ENCODE data around the gene UNC13C. TPM values are rescaled to one million over a fixed set of nuclear protein-coding genes. Genes with fewer than 3 reads are reported as not detected.
"Not testable (repeated sequence)": the region's sequence is repeated elsewhere in the genome, so short reads cannot be mapped to it uniquely, and the experiment has no call there.

UNC13C gene
- polyA plus RNA-seq (2012; ENCODE audit: missing spikeins): 40.7 TPM

DNA sequence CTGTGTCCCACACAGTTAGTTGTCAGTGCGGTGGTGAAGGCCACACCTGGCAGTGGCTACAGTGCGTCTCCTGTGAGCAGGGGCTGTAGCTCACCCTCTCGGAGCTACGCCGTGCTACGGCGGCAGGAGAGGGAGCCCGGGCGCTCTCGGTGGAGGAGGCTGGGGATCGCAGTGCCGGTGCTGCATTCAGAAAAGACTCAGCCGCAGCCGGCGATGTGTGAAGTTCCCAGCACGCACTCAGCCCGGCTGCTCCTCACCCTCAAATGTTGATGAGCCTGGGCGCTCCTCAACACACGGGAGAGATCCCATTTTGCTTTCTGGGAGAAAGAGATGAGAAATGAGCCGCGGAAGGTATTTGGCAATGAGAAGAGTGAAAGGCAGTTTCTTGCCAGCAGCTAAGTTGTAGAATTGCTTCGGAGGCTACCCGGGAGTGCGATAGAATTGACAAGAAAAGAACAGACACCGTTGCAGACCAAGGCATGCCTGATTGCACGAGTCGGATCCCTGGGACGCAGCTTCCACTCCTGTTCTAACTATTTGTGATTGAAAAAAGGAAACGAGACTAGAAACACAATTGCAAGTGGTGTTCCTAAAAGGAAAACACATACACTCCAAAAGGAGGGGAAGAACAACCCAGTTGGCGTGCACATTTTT is at the start of gene UNC13C:
TSS of gene UNC13C (plus strand) at position 189 of the 654 bp plus-strand sequence. CDS start 34,463 bp downstream, outside the sequence.
- FAIRE-seq (no peak), DNase-seq (ENCODE audit: insufficient read length) (no peak)
- no peak for TF ChIP-seq POLR2A (IDR thresholded peaks at IDR 0.05; ENCODE audit: low read depth, low read length)
- TF ChIP-seq POLR2AphosphoS5 (IDR thresholded peaks at IDR 0.05; ENCODE audit: low read depth, low read length): no peak
- no peak for TF ChIP-seq TAF1 (IDR thresholded peaks at IDR 0.05; ENCODE audit: borderline replicate concordance, low read depth, low read length)

DNA sequence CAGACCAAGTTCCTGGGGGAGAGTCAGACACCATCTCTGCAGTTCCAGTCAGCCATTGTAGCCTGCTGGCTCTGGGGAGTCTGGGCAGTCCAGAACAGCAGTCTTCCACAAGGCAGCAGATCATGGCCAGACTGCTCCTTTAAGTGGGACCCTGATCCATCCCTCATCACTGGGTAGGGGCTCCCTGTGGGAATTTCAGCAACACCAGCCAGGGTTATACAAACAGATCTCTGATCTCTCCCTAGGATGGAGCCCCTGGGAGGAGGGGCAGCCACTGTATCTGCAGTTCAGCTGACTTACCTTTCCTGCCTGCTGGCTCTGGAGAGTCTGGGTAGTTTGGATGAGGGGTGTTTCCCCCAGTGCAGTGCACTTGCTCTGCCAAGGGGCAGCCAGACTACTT is 42.1 kb upstream of the UNC13C start:
- FAIRE-seq (no peak), DNase-seq (ENCODE audit: insufficient read length) (no peak)
- TF ChIP-seq POLR2AphosphoS5 (IDR thresholded peaks at IDR 0.05; ENCODE audit: low read depth, low read length): no peak
- no peak for TF ChIP-seq POLR2A (IDR thresholded peaks at IDR 0.05; ENCODE audit: low read depth, low read length)
- no peak for TF ChIP-seq TAF1 (IDR thresholded peaks at IDR 0.05; ENCODE audit: borderline replicate concordance, low read depth, low read length)

DNA sequence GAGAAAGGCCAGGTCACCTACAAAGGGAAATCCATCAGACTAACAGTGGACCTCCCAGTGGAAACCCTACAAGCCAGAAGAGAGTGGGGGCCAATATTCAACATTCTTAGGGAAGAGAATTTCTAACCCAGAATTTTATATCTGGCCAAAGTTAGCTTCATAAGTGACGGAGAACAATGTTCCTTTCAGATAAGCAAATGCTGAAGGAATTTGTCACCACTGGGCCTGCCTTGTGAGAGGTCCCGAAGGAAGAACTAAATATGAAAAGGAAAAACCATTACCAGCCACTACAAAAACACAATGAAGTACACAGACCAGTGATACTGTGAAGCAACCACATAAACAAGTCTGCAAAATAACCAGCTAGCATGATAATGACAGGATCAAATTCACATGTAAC is 40.6 kb upstream of the UNC13C start:
- not testable (repeated sequence) for DNase-seq (ENCODE audit: insufficient read length); FAIRE-seq

DNA sequence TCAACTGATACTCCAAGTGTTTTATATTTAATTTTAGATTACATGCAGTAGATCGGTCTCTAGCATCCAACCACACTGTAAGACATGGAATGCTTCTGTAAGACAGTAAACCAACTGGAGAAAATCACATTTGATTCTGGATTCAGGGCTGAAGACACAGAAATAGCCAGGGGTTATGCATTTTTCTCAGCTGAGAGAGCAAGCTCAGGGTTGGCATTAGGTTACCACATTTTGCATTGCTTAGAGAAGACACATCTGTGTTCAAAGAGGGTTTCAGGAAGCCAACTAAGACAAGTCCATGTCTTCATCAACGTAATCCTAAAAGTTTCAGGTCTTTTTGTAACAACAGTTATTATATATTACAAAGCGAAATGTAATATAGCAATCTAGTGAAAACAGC is 27.7 kb upstream of the UNC13C start:
- FAIRE-seq: no peak
- no peak for TF ChIP-seq TAF1 (IDR thresholded peaks at IDR 0.05; ENCODE audit: borderline replicate concordance, low read depth, low read length)
- no peak for TF ChIP-seq POLR2A (IDR thresholded peaks at IDR 0.05; ENCODE audit: low read depth, low read length)
- TF ChIP-seq POLR2AphosphoS5 (IDR thresholded peaks at IDR 0.05; ENCODE audit: low read depth, low read length): no peak
- DNase-seq (ENCODE audit: insufficient read length): no peak

DNA sequence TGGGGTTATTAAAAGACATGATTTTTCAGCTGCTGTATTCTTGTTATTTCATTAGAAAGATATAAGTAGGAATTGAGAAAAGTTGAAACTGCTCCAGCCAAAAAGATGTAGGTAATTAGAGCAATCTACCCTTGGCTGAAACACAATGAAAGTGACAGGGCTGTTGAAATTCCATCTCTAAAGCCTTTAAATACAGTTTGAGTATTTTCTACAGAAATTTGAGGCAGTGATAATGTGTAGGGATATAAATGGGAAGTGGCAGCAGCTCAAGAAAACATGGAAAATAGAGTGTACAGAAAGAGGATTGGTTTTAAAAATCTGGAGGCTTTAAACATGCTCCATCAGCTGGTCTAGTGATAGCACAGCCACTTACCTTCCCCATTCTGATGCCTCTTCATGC is 22.8 kb upstream of the UNC13C start:
- FAIRE-seq (no peak), DNase-seq (ENCODE audit: insufficient read length) (no peak)
- TF ChIP-seq POLR2AphosphoS5 (IDR thresholded peaks at IDR 0.05; ENCODE audit: low read depth, low read length): no peak
- TF ChIP-seq POLR2A (IDR thresholded peaks at IDR 0.05; ENCODE audit: low read depth, low read length): no peak
- TF ChIP-seq TAF1 (IDR thresholded peaks at IDR 0.05; ENCODE audit: borderline replicate concordance, low read depth, low read length): no peak

DNA sequence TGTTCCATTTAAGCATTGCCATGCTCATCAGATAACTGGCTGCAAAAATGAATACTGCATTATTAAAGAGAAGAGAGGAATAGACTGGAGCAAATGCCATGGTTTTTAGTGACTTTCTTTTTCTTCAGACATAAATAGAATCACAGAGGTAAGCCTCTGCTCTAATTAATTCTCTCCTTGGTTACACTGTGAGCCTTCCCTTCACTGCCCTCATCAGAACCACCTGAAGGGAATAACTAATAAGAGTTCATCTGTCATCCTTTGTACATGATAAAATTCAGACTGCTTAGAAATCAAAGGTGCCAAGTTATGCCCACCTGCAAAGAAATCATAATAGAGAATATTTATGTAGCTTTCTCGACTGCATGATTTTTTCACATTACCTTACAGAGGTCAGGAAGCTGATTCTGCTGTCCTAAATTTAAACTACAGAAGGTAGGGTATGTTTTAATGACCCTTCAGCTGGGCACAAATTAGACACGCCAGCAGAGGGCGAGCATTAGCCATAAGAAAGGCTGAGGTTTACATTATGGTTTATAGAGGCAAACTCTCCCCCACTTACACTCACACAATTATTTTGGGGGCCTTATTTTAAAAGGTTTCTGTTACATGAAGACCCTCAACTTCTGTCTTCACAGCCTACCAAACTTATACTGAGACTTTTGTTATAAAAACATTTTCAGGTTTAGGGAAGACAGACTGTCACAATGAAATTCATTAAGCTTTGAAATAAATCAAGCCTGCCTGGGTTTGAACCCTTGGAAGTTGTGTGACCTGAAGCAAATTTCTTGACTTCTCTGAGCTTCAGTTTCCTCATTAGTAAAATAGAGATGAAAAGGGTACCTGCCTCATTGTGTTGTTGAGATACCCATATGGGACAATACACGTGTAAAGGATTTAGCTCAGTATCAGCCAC is 15.3 kb upstream of the UNC13C start:
- FAIRE-seq (no peak), DNase-seq (ENCODE audit: insufficient read length) (no peak)
- TF ChIP-seq POLR2A (IDR thresholded peaks at IDR 0.05; ENCODE audit: low read depth, low read length) (no peak), TAF1 (IDR thresholded peaks at IDR 0.05; ENCODE audit: borderline replicate concordance, low read depth, low read length) (no peak), POLR2AphosphoS5 (IDR thresholded peaks at IDR 0.05; ENCODE audit: low read depth, low read length) (no peak)

DNA sequence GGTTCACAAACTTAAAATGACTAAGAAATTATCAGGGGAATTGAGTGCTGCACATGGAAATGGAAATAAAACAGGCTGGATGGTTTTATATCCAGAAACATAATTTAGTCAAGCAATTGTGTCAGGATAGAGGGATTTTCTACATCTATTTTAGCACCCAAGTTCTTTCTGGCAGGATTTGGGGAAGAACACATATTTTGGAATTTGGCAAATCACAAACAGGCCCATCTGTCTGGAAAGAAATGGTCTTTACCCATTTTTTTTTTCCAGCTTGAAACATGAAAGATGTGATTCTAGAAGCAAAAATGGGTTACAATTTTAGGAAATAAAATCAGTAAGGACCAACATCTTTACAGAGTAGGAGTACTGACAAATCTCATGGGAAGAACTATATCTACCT is 14.4 kb upstream of the UNC13C start:
- no peak for TF ChIP-seq TAF1 (IDR thresholded peaks at IDR 0.05; ENCODE audit: borderline replicate concordance, low read depth, low read length)
- TF ChIP-seq POLR2AphosphoS5 (IDR thresholded peaks at IDR 0.05; ENCODE audit: low read depth, low read length): no peak
- no peak for DNase-seq (ENCODE audit: insufficient read length)
- no peak for FAIRE-seq

DNA sequence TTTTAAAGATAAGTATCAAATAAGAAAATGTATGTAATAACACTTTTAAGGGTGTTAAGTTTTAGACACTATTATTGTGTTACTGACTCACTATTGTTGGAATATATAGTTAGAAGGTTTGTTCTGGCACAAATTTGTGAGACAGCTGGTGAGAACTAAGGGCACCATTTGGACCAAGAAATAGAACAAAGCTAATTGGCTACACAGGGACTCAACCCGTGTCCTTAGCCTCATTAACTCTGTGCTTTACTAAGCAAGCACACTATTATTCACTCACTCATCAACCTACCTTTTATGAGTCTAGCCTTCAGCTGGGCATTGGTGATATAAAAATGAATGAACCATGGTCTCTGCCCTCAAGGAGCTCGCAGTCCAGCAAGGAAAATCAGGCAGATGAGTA is 4.1 kb upstream of the UNC13C start:
- no peak for TF ChIP-seq TAF1 (IDR thresholded peaks at IDR 0.05; ENCODE audit: borderline replicate concordance, low read depth, low read length)
- TF ChIP-seq POLR2A (IDR thresholded peaks at IDR 0.05; ENCODE audit: low read depth, low read length): no peak
- TF ChIP-seq POLR2AphosphoS5 (IDR thresholded peaks at IDR 0.05; ENCODE audit: low read depth, low read length): no peak
- FAIRE-seq (no peak), DNase-seq (ENCODE audit: insufficient read length) (no peak)

DNA sequence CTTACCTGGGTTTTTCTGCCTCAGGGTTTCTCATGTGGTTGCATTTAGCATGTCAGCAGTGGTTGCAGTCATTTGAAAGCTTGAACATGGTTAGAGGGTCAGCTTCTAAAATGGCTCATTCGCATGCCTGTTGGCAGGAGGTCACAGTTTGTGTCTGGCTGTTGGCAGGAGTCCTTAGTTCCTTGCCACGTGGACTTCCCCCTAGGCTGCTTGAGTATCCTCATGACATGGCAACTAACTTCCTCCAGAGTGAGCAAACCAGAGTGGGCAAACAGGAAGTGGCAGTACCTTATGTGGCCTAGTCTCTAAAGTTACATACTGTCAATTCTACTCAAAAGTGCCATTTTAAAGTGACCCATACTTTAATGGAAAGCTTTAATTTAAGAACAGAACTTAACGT is 3.4 kb upstream of the UNC13C start:
- DNase-seq (ENCODE audit: insufficient read length) (no peak), FAIRE-seq (no peak)
- TF ChIP-seq POLR2A (IDR thresholded peaks at IDR 0.05; ENCODE audit: low read depth, low read length) (no peak), TAF1 (IDR thresholded peaks at IDR 0.05; ENCODE audit: borderline replicate concordance, low read depth, low read length) (no peak), POLR2AphosphoS5 (IDR thresholded peaks at IDR 0.05; ENCODE audit: low read depth, low read length) (no peak)

DNA sequence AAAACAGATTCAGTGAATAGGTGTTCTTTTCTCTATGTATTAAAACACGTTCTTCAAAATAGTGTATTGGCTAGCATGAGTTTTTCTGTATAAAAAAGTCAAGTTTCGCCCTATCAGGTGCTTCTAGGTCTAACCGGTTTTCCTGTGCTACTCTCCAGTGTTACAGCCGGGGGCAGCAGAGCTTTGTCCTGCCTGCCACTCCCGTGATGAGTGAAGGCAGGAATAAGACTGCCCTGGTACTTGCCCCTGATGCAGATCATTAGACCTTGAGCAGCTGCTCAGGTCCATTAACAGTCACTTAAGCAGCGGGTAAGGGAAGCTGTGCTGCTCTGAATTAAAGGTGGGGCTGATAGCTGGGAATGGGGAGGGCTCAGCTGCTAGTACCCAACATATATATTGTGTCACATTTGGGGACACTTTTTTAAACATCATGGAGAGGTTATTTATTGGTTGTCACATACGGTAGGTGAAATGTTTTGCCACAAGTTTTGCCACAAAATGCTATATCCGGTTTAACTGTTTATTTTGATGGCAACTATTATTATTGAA is 1.3 kb upstream of the UNC13C start:
- DNase-seq (ENCODE audit: insufficient read length): no peak
- TF ChIP-seq POLR2AphosphoS5 (IDR thresholded peaks at IDR 0.05; ENCODE audit: low read depth, low read length): no peak
- no peak for TF ChIP-seq POLR2A (IDR thresholded peaks at IDR 0.05; ENCODE audit: low read depth, low read length)
- no peak for TF ChIP-seq TAF1 (IDR thresholded peaks at IDR 0.05; ENCODE audit: borderline replicate concordance, low read depth, low read length)
- no peak for FAIRE-seq

DNA sequence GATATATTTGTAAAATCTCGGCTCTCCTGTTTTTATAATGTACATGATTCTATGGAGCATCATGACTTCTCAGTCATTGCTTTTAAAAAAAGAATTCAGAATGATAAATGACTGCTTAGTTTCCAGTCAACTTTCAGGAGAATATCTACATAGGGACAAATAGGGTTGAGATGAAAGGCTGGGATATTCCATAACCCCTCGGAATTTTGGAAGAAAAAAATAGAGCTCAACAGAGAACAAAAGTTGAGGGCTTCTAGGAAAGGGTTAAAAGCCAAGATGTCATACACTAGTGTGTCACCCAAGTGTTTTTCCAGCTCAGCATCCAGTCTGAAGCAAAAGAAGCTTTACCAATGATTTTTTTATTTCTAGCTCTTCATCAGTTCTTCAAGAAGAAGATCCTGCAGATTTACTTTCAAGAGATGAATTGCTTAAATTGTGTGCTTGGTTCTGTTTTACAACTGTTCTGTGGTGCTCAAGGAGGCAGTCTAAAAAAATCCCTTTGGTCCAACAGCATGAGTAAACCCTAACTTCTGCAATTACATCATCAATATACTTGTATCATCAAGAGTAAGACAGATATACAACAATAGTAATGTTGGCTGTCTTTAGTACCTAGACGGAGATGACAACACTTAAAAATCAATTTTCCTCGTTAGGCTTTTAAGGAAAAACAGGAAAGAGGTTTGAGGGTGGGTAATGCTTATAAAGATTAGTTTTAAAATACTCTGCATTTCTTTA is 979 bp downstream of the UNC13C start:
- no peak for TF ChIP-seq TAF1 (IDR thresholded peaks at IDR 0.05; ENCODE audit: borderline replicate concordance, low read depth, low read length)
- TF ChIP-seq POLR2AphosphoS5 (IDR thresholded peaks at IDR 0.05; ENCODE audit: low read depth, low read length): no peak
- no peak for TF ChIP-seq POLR2A (IDR thresholded peaks at IDR 0.05; ENCODE audit: low read depth, low read length)
- FAIRE-seq (no peak), DNase-seq (ENCODE audit: insufficient read length) (no peak)

Data from GM12892 (cell line).